ENCODE measurements around the gene ERC2. TPM values are rescaled to one million over a fixed set of nuclear protein-coding genes. Genes with fewer than 3 reads are reported as not detected.

ERC2 gene
- total and polyA plus RNA-seq, 2 of the 13 experiments (the other 11 are each of a cell fraction or from before 2014, with no cell fraction given) = 0.16 to 0.22 TPM

GRCh38 chr3:56494679-56495322 lies 26.5 kb upstream of the ERC2 start (continued):
- no peak; the same call in 1 of the 2 replicates for TF ChIP-seq DMAP1 (CRISPR knock-in tag; IDR thresholded peaks at IDR 0.05)
- TF ChIP-seq KLF6 (CRISPR knock-in tag; IDR thresholded peaks at IDR 0.05) = peak; percentile 98
- TF ChIP-seq ZNF780A (CRISPR knock-in tag; IDR thresholded peaks at IDR 0.05) = peak; percentile 92
- no peak for TF ChIP-seq STAT6 (CRISPR knock-in tag; IDR thresholded peaks at IDR 0.05; ENCODE audit: borderline replicate concordance)
- no peak for TF ChIP-seq KIAA2018 (CRISPR knock-in tag; IDR thresholded peaks at IDR 0.05; ENCODE audit: borderline replicate concordance)
- TF ChIP-seq RCOR2 (CRISPR knock-in tag; IDR thresholded peaks at IDR 0.05) = 0 out of 2 replicates have a peak, but pooled peaks have one; percentile 62
- peak; percentile 98 for TF ChIP-seq ZNF124 (CRISPR knock-in tag; IDR thresholded peaks at IDR 0.05)
- peak; percentile 96 for TF ChIP-seq CEBPG (CRISPR knock-in tag; IDR thresholded peaks at IDR 0.05)
- peak; percentile 18; the same call in 1 of the 2 replicates for TF ChIP-seq ZMYM3 (CRISPR knock-in tag; IDR thresholded peaks at IDR 0.05)
- TF ChIP-seq JARID2 (CRISPR knock-in tag; IDR thresholded peaks at IDR 0.05; ENCODE audit: insufficient replicate concordance) = peak; percentile 93
- TF ChIP-seq ZNF770 (CRISPR knock-in tag; IDR thresholded peaks at IDR 0.05) = no peak
- TF ChIP-seq RAD51 (IDR thresholded peaks at IDR 0.05; ENCODE audit: borderline replicate concordance) = no peak
- no peak for TF ChIP-seq SYNCRIP (IDR thresholded peaks at IDR 0.05; ENCODE audit: insufficient read depth, low read depth, low read length)
- peak; percentile 79; the same call in 1 of the 2 replicates for TF ChIP-seq SSRP1 (CRISPR knock-in tag; IDR thresholded peaks at IDR 0.05)
- TF ChIP-seq ZSCAN21 (CRISPR knock-in tag; IDR thresholded peaks at IDR 0.05; ENCODE audit: borderline replicate concordance) = peak; percentile 87
- TF ChIP-seq ZNF44 (CRISPR knock-in tag; IDR thresholded peaks at IDR 0.05) = peak; percentile 41; the same call in 1 of the 2 replicates
- TF ChIP-seq ZNF329 (CRISPR knock-in tag; IDR thresholded peaks at IDR 0.05; ENCODE audit: low read depth) = peak; percentile 44; the same call in 1 of the 2 replicates
- TF ChIP-seq PPARG (CRISPR knock-in tag; conservative IDR thresholded peaks at IDR 0.05) = peak; percentile 88
